ENCODE results near the gene TMEM201. TPM values are rescaled to one million over a fixed set of nuclear protein-coding genes. Genes with fewer than 3 reads are reported as not detected.

Gene TMEM201
- total and polyA plus RNA-seq, 4 donors, result 4.5 to 10.8 (median 5.8) TPM

- peak overlapping the region in 1 of 2 donors; percentile 84 for H3K27ac ChIP-seq (ENCODE audit: low read depth in 1 of 2, low read length in 1 of 2)
- H3K9ac ChIP-seq (ENCODE audit: insufficient read depth in 1 of 2, low read length in 2 of 2), result no peak overlapping the region
- DNase-seq (peak in 2 of 3 donors; percentile 11 to 24), ATAC-seq (ENCODE audit: insufficient read depth, low FRiP score) (peak; percentile 30)
- no peaks in the 10 kb centered on the region for H3K9me3 ChIP-seq (ENCODE audit: control insufficient read depth in 4 of 4, insufficient read depth in 3 of 4, low read length in 3 of 4)
- H3K4me3 ChIP-seq, result peak overlapping the region; percentile 36
- H3K27me3 ChIP-seq (ENCODE audit: control insufficient read depth in 3 of 3, insufficient read depth in 3 of 3, low read length in 2 of 3), result peaks cover 0 to 37% (median 28%) of the 10 kb centered on the region in 3 donors
- H3K36me3 ChIP-seq (ENCODE audit: control insufficient read depth in 4 of 4, insufficient read depth in 4 of 4, low read length in 4 of 4), result no peaks in the 10 kb centered on the region
- H3K4me1 ChIP-seq (ENCODE audit: control insufficient read depth in 5 of 5, insufficient read depth in 5 of 5, low read length in 5 of 5), result peaks cover 0 to 7% (median 0%) of the 10 kb centered on the region in 5 donors
- 4 to 8% methylated on average over 55 of the region's 55 CpGs for WGBS, 2 donors
- no peak for TF ChIP-seq CTCF (IDR thresholded peaks at IDR 0.05; ENCODE audit: control extremely low read depth, extremely low read depth)
Measured at GRCh38 chr1:9652379-9653209, 63.9 kb downstream of the TMEM201 start.

- no peak for DNase-seq
- TF ChIP-seq CTCF (IDR thresholded peaks at IDR 0.05; ENCODE audit: control extremely low read depth, extremely low read depth), result no peak
- no peak overlapping the region for H3K27ac ChIP-seq (ENCODE audit: low read depth in 1 of 2, low read length in 1 of 2)
- H3K9ac ChIP-seq (ENCODE audit: insufficient read depth in 1 of 2, low read length in 2 of 2), result no peak overlapping the region
- H3K9me3 ChIP-seq (ENCODE audit: control insufficient read depth in 4 of 4, insufficient read depth in 3 of 4, low read length in 3 of 4), result no peaks in the 10 kb centered on the region
- peaks cover 0 to 7% (median 0%) of the 10 kb centered on the region in 5 donors for H3K4me1 ChIP-seq (ENCODE audit: control insufficient read depth in 5 of 5, insufficient read depth in 5 of 5, low read length in 5 of 5)
- no peaks in the 10 kb centered on the region for H3K36me3 ChIP-seq (ENCODE audit: control insufficient read depth in 4 of 4, insufficient read depth in 4 of 4, low read length in 4 of 4)
- H3K27me3 ChIP-seq (ENCODE audit: control insufficient read depth in 3 of 3, insufficient read depth in 3 of 3, low read length in 2 of 3), result peaks cover 0 to 37% (median 28%) of the 10 kb centered on the region in 3 donors
- no peak for ATAC-seq (ENCODE audit: insufficient read depth, low FRiP score)
- no peak overlapping the region for H3K4me3 ChIP-seq
- 25 to 31% methylated on average over 11 of the region's 11 CpGs for WGBS, 2 donors
Measured at GRCh38 chr1:9653210-9653490, 64.4 kb downstream of the TMEM201 start.

GRCh38 chr1:9653491-9654050 lies 64.9 kb downstream of the TMEM201 start:
- H3K36me3 ChIP-seq (ENCODE audit: control insufficient read depth in 4 of 4, insufficient read depth in 4 of 4, low read length in 4 of 4), result no peaks in the 10 kb centered on the region
- DNase-seq, result no peak
- peaks cover 0 to 37% (median 28%) of the 10 kb centered on the region in 3 donors for H3K27me3 ChIP-seq (ENCODE audit: control insufficient read depth in 3 of 3, insufficient read depth in 3 of 3, low read length in 2 of 3)
- TF ChIP-seq CTCF (IDR thresholded peaks at IDR 0.05; ENCODE audit: control extremely low read depth, extremely low read depth), result no peak
- H3K4me1 ChIP-seq (ENCODE audit: control insufficient read depth in 5 of 5, insufficient read depth in 5 of 5, low read length in 5 of 5), result peaks cover 0 to 7% (median 0%) of the 10 kb centered on the region in 5 donors
- no peak for ATAC-seq (ENCODE audit: insufficient read depth, low FRiP score)
- no peak overlapping the region for H3K27ac ChIP-seq (ENCODE audit: low read depth in 1 of 2, low read length in 1 of 2)
- 32 to 49% methylated on average over 10 of the region's 10 CpGs for WGBS, 2 donors
- H3K9me3 ChIP-seq (ENCODE audit: control insufficient read depth in 4 of 4, insufficient read depth in 3 of 4, low read length in 3 of 4), result no peaks in the 10 kb centered on the region
- no peak overlapping the region for H3K9ac ChIP-seq (ENCODE audit: insufficient read depth in 1 of 2, low read length in 2 of 2)
- H3K4me3 ChIP-seq, result no peak overlapping the region
